Mesothelial cell of epicardium (in vitro differentiated cells): ENCODE results near the gene TBCCD1. TPM values are rescaled to one million over a fixed set of nuclear protein-coding genes. Genes with fewer than 3 reads are reported as not detected.

Experiments
- DNase-seq, 2 experiments: peaks; one replicate each; pipeline ENCODE4 v3.0.0; 2021; ENCODE audit warnings: low spot score in 2 of 2; ENCODE audit not compliant: unreplicated experiment in 2 of 2
- H3K27ac Mint-ChIP-seq: 2 replicates; pipeline ENCODE4 v1.8.0; 2021; ENCODE audit warnings: mixed read lengths
- H3K27me3 Mint-ChIP-seq: 2 replicates; pipeline ENCODE4 v1.8.0; 2021; ENCODE audit warnings: low read depth, mixed read lengths
- H3K36me3 Mint-ChIP-seq: 2 replicates; pipeline ENCODE4 v1.8.0; 2021; ENCODE audit warnings: mixed read lengths
- H3K4me1 Mint-ChIP-seq: 2 replicates; pipeline ENCODE4 v1.8.0; 2021; ENCODE audit warnings: mixed read lengths
- H3K4me3 Mint-ChIP-seq: 2 replicates; pipeline ENCODE4 v1.8.0; 2021; ENCODE audit warnings: mild to moderate bottlenecking, moderate library complexity, mixed read lengths
- H3K9me3 Mint-ChIP-seq: 2 replicates; pipeline ENCODE4 v1.8.0; 2021; ENCODE audit warnings: mixed read lengths
- CTCF ChIP-seq: fragments of 200-600 bp; sonication (generic); IDR thresholded peaks from one replicate; pipeline ENCODE4 v1.5.0; 2021; ENCODE audit warnings: antibody characterized with exemption; ENCODE audit not compliant: unreplicated experiment
- total RNA-seq: library from RNA; stranded (reverse); gene quantifications from 3 replicates; pipeline ENCODE4 v1.2.1, GENCODE V29; 2021

Gene TBCCD1, protein sequence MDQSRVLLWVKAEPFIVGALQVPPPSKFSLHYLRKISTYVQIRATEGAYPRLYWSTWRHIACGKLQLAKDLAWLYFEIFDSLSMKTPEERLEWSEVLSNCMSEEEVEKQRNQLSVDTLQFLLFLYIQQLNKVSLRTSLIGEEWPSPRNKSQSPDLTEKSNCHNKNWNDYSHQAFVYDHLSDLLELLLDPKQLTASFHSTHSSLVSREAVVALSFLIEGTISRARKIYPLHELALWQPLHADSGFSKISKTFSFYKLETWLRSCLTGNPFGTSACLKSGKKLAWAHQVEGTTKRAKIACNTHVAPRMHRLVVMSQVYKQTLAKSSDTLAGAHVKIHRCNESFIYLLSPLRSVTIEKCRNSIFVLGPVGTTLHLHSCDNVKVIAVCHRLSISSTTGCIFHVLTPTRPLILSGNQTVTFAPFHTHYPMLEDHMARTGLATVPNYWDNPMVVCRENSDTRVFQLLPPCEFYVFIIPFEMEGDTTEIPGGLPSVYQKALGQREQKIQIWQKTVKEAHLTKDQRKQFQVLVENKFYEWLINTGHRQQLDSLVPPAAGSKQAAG
- total RNA-seq: 12.2 to 14.5 TPM (median 12.4 TPM) in 3 replicates

DNA sequence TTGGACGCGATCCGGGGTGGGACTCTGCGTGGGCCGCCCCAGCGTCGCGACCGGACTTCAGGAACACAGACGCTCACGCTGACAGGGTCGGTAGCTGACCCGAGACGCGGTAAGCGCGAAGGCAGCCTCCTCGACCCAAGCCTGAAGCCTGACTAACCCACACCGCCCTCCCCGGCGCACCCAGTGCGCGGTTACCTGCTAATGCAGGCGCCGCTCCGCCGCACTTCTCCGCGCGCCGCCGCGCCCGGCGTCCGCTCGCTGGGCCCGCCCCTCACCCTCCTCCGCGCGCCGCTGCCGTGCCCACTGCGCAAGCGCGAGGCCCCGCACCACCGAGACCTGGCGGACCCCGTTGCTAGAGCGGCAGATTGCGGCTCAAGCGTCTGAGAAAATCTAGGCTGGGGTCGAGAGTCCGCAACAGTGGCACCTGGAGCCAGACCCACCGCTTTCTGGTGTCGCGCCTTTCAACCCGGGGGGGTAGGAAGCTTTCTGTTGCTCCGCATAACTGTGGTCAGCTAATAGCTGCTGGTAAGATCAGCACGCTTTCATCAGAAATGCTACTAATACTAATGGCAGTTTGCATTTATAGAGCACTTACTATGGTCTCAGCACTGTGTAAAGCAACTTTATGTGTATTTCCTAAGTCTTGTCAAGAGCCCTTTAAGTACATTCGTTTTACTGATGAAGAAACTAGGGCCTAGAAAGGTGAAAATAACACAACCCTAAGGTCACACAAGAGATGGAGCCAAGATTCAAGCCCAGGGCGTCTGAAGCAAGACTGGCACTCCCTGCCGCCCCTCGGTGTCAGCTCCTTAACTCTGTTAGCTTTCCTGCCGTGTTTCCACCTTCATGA, at the start of gene TBCCD1:
TSS of gene TBCCD1 (minus strand) at position 268 of the 850 bp plus-strand sequence. CDS start 3,010 bp downstream, outside the sequence.
- H3K27ac Mint-ChIP-seq: peak within 1 kb of the TSS; percentile 97
- peak within 1 kb of the TSS; percentile 95 for H3K4me3 Mint-ChIP-seq
- no peaks in the 10 kb centered on the region for H3K9me3 Mint-ChIP-seq
- DNase-seq: peak; percentile 91 to 98
- H3K4me1 Mint-ChIP-seq: peaks cover 32% of the 10 kb centered on the region
- TF ChIP-seq CTCF: no peak
- H3K36me3 Mint-ChIP-seq: no peaks in the 10 kb centered on the region
- H3K27me3 Mint-ChIP-seq: no peaks in the 10 kb centered on the region

GRCh38 chr3:186616299-186616617, 49.1 kb upstream of the TBCCD1 start:
- H3K9me3 Mint-ChIP-seq: no peaks in the 10 kb centered on the region
- peaks cover 8% of the 10 kb centered on the region for H3K4me1 Mint-ChIP-seq
- TF ChIP-seq CTCF: no peak
- no peak for DNase-seq
- H3K27me3 Mint-ChIP-seq: peaks cover 57% of the 10 kb centered on the region
- no peak overlapping the region for H3K27ac Mint-ChIP-seq
- no peaks in the 10 kb centered on the region for H3K36me3 Mint-ChIP-seq
- H3K4me3 Mint-ChIP-seq: no peak overlapping the region

GRCh38 chr3:186614597-186615483, 47.7 kb upstream of the TBCCD1 start:
- DNase-seq: peak; percentile 52 to 86
- no peaks in the 10 kb centered on the region for H3K36me3 Mint-ChIP-seq
- H3K4me3 Mint-ChIP-seq: no peak overlapping the region
- H3K27me3 Mint-ChIP-seq: peaks cover 53% of the 10 kb centered on the region
- no peaks in the 10 kb centered on the region for H3K9me3 Mint-ChIP-seq
- H3K27ac Mint-ChIP-seq: peak overlapping the region; percentile 36
- TF ChIP-seq CTCF: peak; percentile 88
- peaks cover 8% of the 10 kb centered on the region for H3K4me1 Mint-ChIP-seq

DNA sequence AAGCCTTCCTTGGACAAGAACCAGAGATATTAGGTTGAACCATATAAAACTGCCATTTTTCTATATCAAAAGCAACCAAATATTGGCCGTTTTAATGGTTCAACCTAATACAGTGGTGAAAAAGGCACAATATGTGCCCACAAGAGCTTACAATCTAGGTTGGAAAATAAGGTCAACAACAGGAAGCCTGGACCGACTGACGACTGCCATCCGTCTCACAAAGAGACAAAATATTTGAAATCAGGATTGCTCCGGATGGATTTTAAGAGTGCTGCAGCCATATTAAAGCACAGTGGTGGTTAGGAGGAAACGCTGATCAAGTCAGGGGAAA, 47.1 kb upstream of the TBCCD1 start:
- Mint-ChIP-seq H3K4me1 (peaks cover 8% of the 10 kb centered on the region), H3K9me3 (no peaks in the 10 kb centered on the region), H3K27me3 (peaks cover 53% of the 10 kb centered on the region), H3K36me3 (no peaks in the 10 kb centered on the region), H3K4me3 (no peak overlapping the region), H3K27ac (no peak overlapping the region)
- no peak for TF ChIP-seq CTCF
- no peak for DNase-seq

- no peak overlapping the region for H3K4me3 Mint-ChIP-seq
- H3K4me1 Mint-ChIP-seq: peaks cover 8% of the 10 kb centered on the region
- peaks cover 52% of the 10 kb centered on the region for H3K27me3 Mint-ChIP-seq
- no peak for DNase-seq
- H3K36me3 Mint-ChIP-seq: no peaks in the 10 kb centered on the region
- no peaks in the 10 kb centered on the region for H3K9me3 Mint-ChIP-seq
- TF ChIP-seq CTCF: no peak
- no peak overlapping the region for H3K27ac Mint-ChIP-seq
Observed at GRCh38 chr3:186613637-186614265, 46.6 kb upstream of the TBCCD1 start.
